NCI-H446 (cell line): ENCODE measurements around the gene BMPER.

Experiments used
- DNase-seq, 2 experiments: peaks; one replicate each; lab custom pipeline; 2025; lab: John Stamatoyannopoulos, UW

BMPER gene

DNA sequence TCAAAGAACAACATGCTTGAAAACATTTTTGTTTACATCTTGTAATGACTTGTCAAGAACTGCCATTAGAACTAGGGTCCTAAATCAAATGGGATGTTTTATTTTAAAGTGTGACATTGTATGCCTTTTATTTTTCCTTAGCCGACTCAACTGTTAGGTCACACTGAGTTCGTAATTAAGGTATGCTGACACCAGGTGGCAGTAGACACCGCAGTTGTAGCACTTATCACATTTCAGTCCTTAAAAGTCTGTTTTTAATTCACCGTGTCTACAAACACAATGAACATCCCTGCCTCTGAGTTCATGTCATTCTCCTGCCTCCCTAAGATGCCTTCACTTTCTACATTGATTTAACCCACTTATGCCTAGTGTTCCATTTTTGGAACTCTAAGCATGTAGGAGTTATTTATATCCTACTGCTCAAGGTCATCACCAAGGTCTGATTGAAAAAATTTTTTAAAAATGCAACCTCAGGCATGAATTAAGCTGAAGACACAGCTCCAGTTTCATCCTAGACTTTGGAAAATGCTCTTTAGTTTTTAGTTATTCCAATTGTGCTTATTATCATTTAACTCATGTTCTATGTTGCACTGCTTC lies 186.1 kb downstream of the BMPER start:
- DNase-seq, result peak in 1 of 2 experiments; percentile 25

DNA sequence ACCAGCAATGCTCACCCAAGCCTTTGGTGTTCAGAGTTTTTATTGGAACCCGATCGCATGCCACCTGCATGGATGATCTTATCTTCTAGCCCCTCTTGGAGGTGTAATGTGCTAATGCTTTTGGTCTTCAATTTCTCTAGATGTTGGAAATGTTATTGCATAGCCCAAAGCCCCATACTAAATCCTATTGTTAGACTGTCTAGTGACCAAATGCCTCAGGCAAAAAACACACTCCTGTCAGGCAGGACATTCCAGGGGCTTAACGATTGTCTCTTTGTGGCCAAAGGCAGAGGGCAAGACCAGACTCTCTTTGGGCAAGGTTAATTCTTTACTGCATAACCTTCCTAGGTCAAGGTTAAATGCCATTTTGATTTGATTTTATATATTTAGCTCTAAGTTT lies 187.9 kb downstream of the BMPER start:
- DNase-seq, result no peak

DNA sequence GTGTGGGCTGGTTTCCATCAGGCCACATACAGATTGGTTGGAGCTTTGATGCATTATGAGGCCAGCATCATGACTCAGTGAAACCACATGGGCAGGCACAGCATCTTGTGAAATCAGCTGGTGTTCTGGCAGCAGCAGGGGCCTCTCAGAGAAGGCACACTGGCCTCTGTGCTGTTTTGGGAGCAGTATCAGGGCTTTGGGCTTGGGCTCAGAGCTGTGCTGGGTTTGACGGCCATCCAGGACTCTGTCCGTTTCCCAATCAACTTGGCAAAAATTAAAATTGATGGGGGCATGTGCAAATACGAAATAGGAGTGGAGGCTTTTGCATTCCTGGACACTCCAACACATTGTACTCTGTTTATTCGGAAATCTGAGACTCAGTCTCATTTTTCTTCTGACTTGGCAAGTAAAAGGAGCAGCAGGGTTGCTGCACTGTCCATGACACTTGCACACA lies 190.9 kb downstream of the BMPER start:
- peak in 1 of 2 experiments; percentile 43 for DNase-seq

DNA sequence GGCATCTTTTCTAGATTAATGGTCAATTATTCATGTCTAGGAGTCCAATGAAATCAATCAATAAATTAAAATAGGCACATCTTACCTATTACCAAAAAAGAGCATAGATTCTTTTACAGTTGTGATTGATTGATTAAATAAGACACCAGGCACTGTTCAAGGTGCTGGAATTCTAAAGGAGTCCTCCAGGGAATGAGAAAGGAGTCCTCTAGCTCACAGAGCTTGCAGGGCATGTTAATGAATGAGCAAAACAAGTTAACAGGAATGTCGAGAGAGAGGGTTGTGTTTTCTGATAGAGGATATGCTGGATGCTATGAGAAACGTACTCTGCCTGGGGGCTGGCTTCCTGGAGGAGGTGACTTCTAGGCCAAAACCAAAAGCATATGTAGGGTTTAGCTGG lies 191.4 kb downstream of the BMPER start:
- DNase-seq, result no peak

DNA sequence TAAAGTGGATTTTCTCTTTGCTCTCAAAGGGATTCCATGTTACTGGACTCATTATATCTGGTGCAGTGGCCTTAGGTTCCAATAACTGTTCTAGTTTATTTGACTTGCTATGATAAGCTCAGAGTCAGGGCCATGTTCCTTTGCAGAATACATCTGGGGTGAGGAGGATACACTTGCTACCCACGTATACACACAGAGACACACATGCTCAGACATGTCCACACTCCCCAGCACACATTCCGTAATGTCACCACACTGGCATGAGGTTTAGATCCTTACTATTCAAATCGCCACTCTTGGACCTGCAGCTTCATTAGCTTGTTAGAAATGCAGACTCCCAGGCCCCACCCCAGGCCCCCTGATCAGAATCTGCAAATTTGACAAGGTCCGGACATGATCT lies 195.3 kb downstream of the BMPER start:
- DNase-seq, result no peak

DNA sequence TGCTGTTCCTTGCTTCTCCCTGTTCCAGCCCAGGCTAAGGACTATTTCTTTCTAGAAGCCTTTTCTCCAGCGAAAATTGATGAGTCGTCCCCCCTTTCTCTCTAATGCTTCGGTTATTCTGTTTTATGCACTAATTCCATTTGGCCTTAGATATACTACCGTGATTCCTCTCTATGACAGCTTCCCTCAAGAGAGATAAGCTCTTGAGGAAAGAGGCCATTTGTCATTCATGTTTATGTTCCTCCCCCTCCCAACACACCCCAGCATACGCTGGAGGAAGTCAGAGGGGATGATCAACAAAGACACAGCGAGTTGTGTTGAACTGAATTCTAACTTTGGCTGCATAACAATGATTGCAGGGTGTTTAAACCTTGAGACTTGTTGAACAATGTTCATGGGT lies 198.8 kb downstream of the BMPER start:
- no peak for DNase-seq

DNA sequence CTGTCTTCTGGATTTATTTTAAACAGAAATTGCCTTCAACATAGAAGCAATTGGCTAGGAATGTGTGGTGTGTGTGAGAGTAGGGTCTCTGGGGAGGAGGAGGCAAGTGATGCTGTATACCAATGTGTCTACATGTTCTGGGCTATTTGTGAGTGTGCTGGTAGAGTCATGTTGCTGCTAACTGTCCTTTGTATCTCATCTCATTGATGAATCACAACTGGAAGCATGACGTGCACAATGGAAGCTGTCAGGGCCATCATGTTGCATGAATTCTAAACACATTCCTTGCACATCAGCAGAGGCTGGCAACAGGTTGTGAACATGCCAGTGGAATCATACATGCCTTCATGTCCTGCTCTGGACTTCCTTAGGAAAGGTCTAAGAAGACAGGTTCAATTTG lies 199.7 kb downstream of the BMPER start:
- DNase-seq, result no peak

DNA sequence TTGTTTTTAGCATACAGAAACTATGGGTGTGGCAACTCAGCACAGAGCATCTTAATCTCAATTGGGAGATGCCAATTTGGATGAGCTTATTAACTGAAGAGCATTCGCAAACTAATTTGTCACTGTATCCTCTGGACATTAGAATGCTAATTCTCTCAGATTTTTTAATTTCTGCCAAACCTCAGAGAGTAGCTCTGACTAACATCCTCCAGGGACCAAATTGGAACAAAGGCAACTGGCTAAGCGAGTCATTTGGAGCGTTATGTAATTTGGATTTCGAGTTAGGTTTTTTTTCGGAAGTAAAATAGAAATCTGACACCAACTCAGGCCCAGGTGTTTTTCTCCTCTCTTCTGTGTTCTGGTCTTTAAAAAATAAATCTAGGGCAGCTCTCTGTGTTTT lies 201.9 kb downstream of the BMPER start:
- DNase-seq, result peak in 1 of 2 experiments; percentile 61

DNA sequence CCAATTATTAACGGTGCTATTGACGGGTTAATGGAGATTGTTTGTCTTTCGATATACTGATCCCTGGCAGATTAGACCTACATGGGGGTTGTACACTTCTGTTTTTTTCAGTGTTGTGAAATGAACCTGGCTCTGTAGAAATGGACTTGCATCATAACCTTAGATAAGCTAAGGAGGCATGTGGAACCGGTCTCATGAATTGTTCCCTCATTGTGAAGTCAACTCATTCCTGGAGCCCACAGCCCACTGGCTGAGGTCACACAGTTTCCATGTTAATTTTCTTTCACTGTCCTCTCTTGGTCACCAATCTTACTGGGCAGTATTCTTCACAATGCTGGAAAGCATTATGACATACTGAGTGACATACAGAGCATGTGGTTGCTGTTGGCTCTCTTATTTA lies 202.8 kb downstream of the BMPER start:
- DNase-seq, result no peak

DNA sequence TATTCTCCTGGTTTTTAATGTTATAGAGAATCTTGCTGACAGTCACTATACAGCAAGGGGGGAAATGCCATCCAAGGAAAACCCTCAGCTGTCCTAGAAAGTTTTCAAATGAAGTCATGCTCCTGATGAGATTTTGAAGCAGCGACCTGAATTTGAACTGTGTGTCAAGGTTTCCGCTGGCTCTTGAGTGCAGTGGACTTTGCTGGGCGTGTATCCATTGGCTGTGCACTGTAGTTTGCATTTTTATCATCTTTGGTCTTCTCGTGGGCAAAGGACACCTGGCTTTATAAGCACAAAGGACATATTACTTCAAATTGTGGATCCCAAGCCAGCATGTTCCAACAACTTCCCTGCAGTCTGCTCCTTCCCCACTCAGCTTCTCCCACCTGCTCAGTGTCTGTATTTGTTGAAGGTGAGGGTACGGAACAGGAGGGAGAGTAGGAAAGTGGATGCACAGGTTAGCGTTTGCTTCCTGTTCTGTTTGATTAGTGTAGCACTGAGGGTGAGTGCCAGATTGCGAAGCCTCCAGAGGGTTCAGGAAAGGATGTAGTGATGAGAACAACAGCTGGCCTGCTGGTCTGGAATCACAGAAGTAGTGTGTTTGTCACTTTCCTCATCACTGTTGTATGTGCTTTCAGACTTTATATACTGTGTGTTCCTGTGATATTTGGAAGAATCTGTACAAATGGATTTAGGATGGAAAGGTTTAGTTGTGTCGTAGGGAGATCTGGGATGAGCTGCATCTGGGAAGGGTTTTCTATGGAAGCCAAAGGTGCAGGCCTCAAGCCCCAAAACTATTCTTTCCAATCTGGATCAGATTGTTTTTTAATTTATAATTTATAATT lies 204.8 kb downstream of the BMPER start:
- no peak for DNase-seq

DNA sequence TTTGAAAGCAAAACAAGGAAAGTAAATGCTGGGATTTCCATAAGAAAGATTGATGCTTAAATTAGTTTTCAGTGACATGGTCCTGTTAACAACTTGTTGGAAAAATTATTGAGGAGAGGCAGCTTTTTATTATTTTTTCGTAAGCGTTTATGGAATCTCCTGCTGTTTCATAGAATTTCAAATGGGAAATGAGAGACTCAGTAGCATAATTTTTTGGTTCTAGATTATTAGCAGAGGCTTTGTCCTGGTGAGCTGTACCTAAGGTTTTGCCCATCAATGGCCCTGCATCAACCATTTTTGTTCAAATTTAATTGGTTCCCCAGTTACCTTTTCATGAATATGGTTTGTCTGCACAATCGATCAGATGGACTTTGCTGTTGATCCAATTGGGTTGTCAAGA lies 205.7 kb downstream of the BMPER start:
- no peak for DNase-seq

DNA sequence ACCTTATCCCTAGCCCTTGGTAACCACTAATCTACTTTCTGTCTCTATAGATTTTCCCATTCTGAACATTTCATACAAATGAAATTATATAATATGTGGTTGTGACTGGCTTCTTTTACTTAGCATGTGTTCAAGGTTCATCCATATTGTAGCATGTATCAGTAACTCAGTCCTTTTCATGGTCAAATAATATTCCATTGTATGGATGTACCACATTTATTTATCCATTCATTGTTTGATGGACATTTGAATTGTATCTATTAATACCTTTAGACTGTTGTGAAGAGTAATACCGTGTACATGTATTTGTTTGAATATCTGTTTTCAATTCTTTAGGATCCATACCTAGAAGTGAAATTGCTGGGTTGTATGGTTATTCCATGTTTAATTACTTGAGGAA lies 210.2 kb downstream of the BMPER start:
- DNase-seq, result no peak

DNA sequence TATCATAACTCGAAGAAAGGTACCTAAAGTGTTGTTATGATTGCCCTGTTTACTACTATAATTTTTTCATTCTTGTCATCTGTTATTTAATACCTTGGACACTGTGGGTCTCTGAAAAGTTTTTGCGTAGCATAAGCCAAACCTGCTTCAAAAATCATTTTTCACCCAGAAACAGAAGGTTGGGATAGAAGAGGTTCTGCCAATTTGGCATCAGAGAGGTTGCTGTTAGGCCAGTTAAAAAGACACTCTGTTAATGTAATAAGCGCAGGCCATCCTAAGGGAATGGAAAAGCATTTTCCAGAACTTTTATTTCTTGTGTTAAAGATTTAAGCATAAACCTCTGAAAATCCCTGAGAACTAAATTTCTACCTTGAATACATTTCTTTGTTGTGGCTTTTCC lies 212.2 kb downstream of the BMPER start:
- peak in 1 of 2 experiments; percentile 40 for DNase-seq

DNA sequence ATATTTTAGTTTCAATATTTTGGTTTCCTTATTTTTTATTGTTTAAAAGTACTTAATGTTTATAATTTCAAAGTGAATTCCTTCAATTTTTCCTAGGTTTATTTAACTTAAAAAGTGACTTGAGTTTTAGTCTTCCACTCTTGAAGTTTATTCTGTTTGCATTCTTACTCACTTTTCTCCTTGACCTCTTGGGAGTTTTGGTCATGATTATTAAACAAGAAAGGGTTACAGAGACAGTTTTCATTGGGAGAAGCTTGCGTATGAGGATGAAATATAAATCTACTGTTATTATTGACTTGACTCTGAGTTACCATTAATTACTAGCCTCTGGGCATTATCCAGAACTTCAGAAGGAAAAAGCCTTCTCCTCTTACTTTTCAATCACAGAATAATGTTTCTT lies 216.0 kb downstream of the BMPER start:
- no peak for DNase-seq

DNA sequence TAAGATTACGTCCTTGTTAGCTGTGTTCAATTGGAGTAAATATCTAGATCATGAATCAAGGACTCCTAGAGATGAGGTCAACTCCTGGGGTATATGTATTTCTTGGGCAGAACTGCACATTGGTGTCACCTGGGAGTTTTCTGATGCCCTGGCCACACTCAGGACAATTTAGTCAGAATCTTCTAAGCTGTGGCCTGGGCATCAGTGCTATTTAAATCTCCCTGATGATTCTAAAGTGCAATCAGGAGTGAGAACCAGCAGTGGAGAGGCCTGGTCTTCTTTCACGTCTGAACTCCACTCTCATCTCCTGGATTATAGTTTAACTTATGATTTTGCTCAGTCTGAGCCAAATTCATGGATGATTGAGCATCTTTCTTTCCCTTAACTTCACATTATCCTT lies 218.0 kb downstream of the BMPER start:
- no peak for DNase-seq

DNA sequence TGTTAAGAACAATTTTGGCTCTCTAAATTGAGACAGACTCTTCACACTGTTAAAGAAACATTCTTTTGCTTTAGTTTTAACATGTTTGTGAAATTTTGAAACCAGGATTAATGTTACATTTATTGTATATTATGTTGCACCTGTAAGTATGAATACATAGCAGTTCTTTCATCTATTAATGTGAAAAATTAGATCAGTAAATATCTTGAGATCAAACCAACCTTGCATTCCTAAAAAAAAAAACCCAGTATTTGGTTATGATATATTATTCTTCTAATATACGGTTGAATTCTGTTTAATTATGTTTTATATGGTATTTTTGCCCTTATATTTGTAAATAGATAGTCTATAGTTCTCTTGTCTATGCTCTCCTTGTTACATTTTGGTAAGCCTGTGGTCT lies 219.4 kb downstream of the BMPER start:
- no peak for DNase-seq

DNA sequence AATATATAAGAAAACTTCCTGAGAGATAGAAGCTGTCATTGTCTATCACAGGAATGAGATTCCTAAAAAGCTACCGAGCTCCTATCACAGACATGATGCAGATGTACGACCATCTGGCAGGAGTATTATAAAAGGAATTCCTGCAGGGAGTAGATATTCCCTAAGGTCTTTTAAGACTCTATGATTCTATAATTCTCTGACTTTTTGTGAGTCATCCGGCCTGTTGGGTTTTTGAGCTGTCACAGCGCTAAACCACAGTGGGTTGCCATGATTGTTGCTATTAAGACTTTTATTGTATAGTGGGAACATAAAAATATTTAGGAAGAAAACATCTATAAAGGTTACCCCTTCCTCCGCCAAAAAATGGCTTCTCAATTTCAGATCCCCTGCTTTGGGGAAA lies 223.4 kb downstream of the BMPER start:
- DNase-seq, result peak in 1 of 2 experiments; percentile 31

DNA sequence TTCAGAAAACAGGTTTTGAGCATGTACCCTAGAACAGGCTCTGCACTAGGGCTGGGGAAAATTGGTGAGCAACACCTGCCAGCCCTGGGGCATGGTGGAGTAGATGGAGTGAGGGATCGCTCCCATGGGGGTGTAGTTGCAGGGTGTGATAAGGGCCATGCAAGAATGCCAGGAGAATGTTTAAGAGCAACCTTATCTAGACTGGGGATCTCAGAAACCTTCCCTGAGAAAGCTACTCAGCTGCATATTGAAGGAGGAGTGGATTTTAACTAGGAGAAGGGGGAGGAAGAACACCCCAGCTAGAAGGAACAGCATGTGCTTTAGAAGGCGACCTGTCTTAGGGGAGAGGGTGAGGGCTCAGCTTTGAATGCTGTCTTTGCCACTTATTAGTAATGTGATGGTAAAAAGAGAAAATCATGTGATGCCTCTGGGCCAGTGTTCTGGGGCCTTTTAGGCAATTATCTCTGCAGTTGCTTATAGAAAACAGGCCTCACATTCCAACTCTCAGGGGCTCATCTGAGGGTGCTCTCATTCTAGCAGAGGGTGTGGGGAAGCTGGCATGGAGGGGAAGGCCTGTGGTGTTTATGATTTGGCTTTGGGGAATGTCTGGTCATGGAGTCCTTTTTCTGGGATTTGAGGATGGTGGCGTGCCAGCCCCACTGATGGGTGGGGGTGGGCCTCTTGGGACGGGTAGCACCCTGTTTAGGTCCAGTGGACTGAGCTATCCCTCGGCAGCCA lies 225.4 kb downstream of the BMPER start:
- DNase-seq, result no peak

DNA sequence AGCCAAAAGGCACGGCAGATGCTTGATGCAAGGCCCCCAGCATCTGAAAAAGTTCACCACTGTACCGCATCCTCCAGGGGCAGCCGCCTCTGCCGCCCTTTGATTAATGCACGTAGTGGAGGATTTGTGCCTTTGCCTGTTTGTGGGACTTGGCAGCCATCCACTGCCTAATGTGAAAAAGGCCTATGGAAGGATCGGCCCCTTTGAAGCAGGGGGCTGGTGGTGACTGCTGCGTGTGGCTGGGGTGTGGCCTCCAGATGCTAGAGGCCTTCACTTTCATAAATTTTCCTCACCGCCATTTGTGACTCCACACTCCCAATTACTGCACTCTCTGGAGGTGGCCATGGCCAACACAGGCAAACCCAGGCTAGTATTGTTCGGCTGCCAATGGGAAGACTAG lies 226.0 kb downstream of the BMPER start:
- DNase-seq, result no peak

DNA sequence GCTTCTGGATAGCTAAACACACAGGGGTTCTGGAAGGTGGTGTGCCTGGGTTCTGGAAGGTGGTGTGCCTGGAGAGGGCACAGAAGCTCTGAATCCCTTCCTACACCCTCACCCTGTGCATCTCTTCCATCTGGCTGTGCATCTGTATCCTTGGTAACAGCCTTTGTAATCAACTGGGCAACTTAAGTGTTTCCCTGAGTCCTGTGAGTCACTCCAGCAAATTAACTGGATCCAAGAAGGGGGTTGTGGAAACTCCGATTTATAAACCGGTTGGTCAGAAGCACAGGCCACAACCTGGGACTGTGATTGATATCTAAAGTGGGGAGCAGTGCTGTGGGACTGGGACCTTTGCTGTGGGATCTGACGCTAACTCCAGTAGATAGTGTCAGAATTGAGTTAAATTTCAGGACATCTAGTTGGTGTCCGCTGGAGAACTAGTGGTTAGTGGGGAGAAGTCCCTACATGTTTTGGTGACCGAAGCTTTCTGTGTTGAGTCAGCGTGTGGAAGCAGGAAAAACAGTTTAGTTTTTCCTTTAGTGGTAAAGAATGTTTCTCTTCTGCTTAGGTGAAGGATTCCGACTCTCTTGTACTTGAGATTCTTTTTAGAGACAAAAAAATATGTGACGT lies 228.1 kb downstream of the BMPER start:
- DNase-seq, result peak; percentile 46 to 56

DNA sequence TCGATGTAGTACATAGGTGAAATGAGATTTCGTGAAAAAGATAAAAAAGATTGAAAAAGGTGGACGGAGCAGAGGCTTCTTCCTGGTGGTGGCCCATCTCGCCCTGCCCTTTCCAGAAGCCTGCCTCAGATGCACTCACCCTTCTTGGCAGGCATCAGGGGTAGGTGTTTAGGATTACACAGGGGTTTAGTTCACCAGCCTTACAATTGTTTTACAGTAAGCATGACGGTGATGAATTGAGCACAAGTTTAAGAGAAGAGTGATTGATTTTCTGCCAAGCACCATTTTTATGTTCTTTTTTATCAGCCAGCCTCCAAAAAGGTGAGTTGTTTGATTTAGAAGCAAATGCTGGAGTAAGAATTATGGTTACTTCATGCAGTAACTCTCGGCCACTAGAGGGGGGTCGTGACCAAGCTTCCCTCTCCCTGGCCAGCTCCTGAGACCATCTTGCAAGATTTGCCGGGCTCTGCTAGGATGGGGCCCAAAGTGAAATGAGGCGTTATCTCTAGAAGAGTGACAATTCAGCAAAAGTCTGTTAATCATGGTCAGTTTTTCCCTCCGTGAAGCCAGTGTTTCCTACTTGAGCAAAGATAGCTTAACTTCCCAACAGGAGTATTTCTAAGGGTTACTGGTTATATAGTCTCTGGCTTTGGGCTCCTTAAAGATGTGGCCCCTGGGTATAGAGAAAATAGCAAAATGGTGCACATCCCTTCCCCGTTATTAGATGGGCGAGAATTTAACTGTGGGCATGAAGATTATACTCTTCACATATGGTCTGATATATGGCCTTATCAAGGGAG lies 228.8 kb downstream of the BMPER start:
- peak; percentile 24 to 76 for DNase-seq

DNA sequence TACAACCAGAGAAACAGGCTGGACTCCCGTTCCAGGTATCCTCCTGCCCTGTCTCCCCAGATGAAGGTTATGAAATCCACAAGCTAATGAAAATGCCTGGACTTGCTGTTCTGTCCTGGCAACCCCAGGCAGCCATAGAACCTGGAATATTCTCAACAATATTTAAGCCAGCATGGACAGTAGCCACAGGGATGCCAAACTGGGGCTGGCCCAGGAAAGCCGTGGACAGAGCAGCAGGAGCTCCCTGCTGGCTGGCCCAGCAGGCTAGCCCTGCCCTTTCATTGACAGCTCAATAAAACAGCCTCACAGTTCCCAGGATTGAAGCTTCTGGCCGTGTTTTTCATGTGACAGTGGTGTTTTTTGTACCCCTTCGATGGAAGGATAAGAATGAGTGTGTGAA lies 230.6 kb downstream of the BMPER start:
- DNase-seq, result no peak
